T-helper 1 cell treated with Interleukin-12 subunit alpha and Interleukin-12 subunit beta and Interleukin-4 antibody, amounts not matched to agents 30 μg/mL and 1 μg/mL, for 36 hours (primary cell): ENCODE results near the gene PLA1A.
A peak's percentile ranks its signal among the peaks of the same experiment; 100 is the strongest.

ENCODE experiments used
- H3K27ac Mint-ChIP-seq: one replicate; pipeline ENCODE4 v1.8.0; 2021; ENCODE audit warnings: mild to moderate bottlenecking, mixed read lengths
- H3K27me3 Mint-ChIP-seq: one replicate; pipeline ENCODE4 v1.8.0; 2021; ENCODE audit warnings: low read depth, mixed read lengths
- H3K36me3 Mint-ChIP-seq: one replicate; pipeline ENCODE4 v1.8.0; 2021; ENCODE audit warnings: low read depth, mixed read lengths
- H3K4me1 Mint-ChIP-seq: one replicate; pipeline ENCODE4 v1.8.0; 2021; ENCODE audit warnings: low read depth, mixed read lengths
- H3K4me3 Mint-ChIP-seq: one replicate; pipeline ENCODE4 v1.8.0; 2021; ENCODE audit warnings: mild to moderate bottlenecking, moderate library complexity, mixed read lengths
- H3K9me3 Mint-ChIP-seq: one replicate; pipeline ENCODE4 v1.8.0; 2021; ENCODE audit warnings: mixed read lengths

PLA1A gene

DNA sequence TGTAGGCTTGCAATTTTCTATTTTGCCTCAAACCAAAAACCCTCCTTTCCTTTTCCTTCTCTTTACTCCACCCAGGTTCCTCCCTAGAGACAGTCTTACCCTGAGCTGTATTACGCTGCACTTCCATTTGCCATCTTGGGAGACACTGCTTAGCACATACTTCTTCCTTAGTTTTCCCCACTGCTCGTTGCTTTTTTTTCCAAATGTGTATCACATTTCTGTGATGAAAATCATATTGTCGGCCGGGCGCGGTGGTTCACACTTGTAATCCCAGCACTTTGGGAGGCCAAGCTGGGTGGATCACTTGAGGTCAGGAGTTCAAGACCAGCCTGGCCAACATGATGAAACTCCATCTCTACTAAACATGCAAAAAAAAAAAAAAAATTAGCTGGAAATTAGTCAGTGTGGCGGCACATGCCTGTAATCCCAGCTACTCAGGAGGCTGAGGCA, 33.2 kb downstream of the PLA1A start:
- Mint-ChIP-seq H3K36me3 (no peaks in the 10 kb centered on the region), H3K27ac (no peak overlapping the region), H3K27me3 (peaks cover 3% of the 10 kb centered on the region), H3K4me1 (peaks cover 22% of the 10 kb centered on the region), H3K4me3 (no peak overlapping the region), H3K9me3 (no peaks in the 10 kb centered on the region)

DNA sequence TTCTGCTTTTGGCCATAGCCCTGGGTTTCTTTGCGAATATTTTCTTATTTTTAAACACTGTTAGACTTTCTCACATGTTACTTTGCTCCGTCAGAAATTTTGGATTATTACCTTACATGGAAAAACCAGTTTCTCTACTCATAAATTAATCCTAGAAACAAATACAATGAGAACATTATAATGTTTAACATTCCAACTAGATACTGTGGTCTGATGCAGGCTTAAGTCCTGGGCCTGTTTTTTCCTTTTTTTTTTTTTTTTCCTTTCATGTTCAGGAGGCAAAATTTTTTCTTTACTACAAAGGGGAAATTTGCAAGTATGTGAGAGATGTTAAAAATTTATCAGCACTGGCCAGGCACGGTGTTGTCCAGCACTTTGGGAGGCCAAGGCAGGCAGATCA, 33.8 kb downstream of the PLA1A start:
- H3K36me3 Mint-ChIP-seq: no peaks in the 10 kb centered on the region
- H3K27me3 Mint-ChIP-seq: peaks cover 3% of the 10 kb centered on the region
- no peak overlapping the region for H3K4me3 Mint-ChIP-seq
- H3K27ac Mint-ChIP-seq: no peak overlapping the region
- H3K4me1 Mint-ChIP-seq: peaks cover 21% of the 10 kb centered on the region
- no peaks in the 10 kb centered on the region for H3K9me3 Mint-ChIP-seq

DNA sequence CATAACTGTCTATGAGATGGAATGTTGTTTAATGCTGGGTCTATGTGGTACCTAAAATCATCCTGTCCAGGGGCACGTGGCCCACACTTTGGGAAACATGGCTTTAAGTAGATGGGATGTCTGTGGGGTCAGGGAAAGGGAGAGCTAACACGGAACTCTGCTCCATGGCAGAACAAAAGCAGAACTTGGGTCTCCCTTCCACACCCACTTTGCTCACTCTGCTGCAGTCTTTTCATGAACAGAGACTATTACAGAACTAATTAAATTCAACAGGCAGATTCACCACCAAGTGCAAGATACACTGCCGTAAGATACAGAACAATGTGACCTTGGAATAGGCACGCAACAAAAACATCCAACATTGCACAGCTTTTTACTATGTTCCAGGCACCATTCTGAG, 34.5 kb downstream of the PLA1A start:
- H3K27me3 Mint-ChIP-seq: peaks cover 3% of the 10 kb centered on the region
- no peak overlapping the region for H3K4me3 Mint-ChIP-seq
- no peak overlapping the region for H3K27ac Mint-ChIP-seq
- peaks cover 23% of the 10 kb centered on the region for H3K4me1 Mint-ChIP-seq
- H3K36me3 Mint-ChIP-seq: no peaks in the 10 kb centered on the region
- H3K9me3 Mint-ChIP-seq: no peaks in the 10 kb centered on the region

DNA sequence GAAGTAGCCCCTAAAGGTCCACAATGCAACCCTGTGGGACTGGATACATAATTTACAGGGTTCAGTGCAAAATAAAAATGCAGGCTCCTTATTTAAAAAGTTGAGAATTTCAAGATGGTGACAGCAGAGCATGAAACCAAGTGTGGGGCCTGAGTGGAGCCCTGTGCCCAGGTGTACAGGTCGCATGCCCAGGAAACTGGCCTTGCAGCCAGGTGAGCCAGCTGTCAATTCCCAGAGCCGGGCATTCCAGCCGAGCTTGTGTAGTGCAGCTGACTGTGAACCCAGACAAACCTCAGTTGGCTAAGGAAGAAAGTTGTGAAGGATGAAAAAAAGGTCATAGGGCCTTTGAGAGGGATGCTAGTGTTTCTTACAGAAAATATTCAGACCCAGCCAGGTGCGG, 35.1 kb downstream of the PLA1A start:
- Mint-ChIP-seq H3K36me3 (no peaks in the 10 kb centered on the region), H3K9me3 (no peaks in the 10 kb centered on the region), H3K27me3 (no peaks in the 10 kb centered on the region), H3K4me3 (no peak overlapping the region), H3K4me1 (peaks cover 21% of the 10 kb centered on the region), H3K27ac (no peak overlapping the region)

DNA sequence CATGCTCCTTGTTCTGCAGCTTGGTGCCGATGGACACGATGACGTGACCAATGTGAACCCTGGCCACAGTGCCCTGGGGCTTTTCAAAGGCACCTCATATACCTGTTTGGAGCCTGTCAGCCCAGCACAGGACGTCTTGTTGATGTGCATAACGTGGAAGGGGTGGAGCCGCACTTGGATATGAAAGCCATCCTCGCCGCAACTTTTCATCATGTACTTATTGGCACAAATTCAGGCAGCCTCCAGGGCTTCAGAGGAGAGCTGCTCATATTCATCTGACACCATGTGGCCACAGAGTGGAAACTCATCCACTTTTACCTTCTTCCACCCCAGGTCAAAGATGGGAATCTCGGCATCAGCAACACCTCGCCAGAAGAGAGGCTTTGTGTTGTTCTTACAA, 38.0 kb downstream of the PLA1A start:
- Mint-ChIP-seq H3K27ac (no peak overlapping the region), H3K4me3 (no peak overlapping the region), H3K9me3 (peaks cover 7% of the 10 kb centered on the region), H3K27me3 (no peaks in the 10 kb centered on the region), H3K36me3 (peaks cover 8% of the 10 kb centered on the region), H3K4me1 (peaks cover 27% of the 10 kb centered on the region)

DNA sequence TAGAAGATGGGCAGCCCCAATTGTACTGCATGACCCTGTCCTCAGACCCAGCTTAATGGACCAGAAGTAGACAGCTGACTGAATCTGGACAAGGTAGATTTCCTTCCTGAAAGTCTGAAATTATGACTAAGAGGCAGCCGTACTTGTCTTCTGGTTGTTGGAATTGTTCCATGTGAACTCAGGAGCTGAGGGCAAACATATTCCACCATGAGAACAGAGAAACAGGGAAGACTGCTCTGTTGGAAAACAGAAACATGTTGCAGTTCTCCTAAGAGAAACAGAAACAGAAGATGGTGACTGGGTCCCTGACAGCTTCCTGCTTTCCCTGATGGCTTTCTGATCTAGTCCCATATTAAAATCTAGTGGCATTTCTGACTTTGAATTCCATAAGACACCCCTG, 38.6 kb downstream of the PLA1A start:
- peaks cover 7% of the 10 kb centered on the region for H3K9me3 Mint-ChIP-seq
- peaks cover 11% of the 10 kb centered on the region for H3K36me3 Mint-ChIP-seq
- peaks cover 27% of the 10 kb centered on the region for H3K4me1 Mint-ChIP-seq
- H3K4me3 Mint-ChIP-seq: no peak overlapping the region
- no peak overlapping the region for H3K27ac Mint-ChIP-seq
- no peaks in the 10 kb centered on the region for H3K27me3 Mint-ChIP-seq

DNA sequence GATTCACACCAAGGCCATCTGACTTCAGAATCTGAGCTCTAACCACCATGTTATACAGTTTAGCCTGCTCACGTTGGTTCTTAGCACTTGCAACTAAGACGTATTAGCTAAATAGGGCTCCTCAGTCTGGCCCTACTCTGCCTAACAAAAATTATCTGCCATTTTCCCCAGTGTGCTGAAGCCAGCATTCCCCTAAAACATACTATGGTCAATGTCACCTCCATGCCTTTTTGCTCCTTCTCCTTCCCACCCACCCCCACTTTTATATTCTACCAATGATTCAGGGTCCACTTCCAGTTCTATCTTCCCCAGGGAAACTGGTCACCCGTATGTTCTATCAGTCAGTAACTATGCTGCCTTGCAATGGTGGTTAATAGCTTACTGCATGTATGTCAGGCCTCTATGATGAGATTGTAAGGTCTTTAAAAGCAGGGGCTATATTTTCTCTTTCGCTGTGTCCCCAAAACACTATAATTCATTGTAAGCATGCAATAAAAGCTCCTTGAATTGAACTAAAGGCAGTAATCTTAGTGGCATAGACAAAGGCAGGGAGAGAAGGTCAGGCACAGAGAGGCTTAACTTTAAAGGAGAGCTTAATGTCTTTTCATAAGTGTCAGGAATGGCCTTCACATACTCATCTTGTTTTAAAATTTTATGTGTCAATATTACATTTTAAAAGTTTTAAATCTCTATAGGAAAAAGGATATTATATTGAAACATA, 39.4 kb downstream of the PLA1A start:
- H3K4me1 Mint-ChIP-seq: peaks cover 27% of the 10 kb centered on the region
- no peaks in the 10 kb centered on the region for H3K27me3 Mint-ChIP-seq
- H3K9me3 Mint-ChIP-seq: peaks cover 7% of the 10 kb centered on the region
- peaks cover 11% of the 10 kb centered on the region for H3K36me3 Mint-ChIP-seq
- H3K27ac Mint-ChIP-seq: no peak overlapping the region
- H3K4me3 Mint-ChIP-seq: no peak overlapping the region

DNA sequence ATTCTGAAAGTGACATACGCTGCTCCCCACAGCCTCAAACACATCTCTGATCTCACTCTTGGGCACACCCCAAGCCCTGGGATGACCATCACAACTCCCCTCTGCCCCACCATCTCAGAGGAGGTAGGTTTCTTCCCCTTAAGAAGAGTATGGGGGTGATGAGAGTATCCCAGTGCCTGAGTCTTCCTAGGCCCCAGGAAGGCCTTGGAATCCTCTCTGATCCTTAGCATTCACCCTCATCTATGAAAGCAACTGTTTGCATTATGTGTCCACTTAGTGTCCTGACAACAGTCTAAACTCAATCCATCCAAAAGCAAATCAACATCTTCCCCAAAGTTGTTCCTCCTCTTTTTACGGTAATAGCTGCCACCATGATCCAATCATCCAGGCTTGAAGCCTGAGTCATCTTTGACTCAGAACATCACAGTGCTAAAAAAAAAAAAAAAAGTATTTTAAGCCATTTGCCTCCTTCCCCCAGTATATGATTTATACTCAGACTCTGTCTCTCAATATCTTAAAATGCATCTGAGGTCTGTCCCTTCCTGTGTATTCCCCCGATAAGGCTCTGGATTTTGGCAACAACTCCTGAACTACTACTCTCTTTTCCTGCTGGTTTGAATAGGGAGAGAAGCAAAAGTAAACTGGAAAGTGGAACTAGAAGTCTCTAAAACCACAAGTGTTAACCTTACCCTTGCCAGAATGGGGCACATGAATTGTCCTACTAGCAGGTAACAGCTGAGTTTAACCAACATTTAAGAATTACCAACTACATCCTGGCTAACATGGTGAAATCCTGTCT, 40.2 kb downstream of the PLA1A start:
- Mint-ChIP-seq H3K9me3 (peaks cover 7% of the 10 kb centered on the region), H3K4me3 (peak overlapping the region; percentile 27), H3K27ac (peak overlapping the region; percentile 85), H3K27me3 (no peaks in the 10 kb centered on the region), H3K36me3 (peaks cover 11% of the 10 kb centered on the region), H3K4me1 (peaks cover 27% of the 10 kb centered on the region)

DNA sequence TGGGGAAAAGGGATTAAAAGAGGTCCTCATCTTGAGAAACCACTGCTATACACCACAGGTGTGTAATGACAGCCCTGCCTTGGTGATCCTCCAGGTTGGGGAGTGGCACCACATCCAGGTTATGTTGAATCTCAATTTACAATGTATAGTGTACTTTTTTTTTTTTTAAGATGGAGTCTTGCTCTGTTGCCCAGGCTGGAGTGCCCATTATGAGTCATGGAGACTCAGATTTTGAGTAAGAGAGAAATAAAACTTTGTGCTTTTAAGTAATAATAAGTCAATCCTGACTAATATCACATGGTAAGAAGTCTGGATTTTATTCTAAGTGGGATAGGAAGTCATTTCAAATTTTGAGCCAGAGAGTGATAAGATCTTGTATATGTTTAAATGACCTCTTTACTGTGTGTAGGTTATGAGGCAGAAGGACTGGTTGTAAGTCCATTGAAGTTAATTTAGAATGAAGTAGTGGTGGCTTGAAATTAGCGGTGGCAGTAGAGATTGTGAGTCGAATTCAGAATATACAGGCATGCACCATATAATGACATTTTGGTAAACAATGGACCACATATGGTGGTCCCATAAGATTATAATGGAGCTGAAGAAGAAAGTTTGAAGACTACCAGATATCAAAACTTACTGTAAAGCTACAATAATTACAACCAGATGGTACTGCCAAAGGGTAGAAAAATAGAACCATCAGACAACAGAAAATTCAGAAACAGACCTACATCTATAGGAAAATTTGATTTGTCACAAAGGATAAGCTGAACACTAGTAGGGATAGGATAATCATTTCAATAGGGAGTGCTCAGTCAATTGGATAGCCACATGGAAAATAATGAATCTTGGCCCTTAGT, 42.0 kb downstream of the PLA1A start:
- Mint-ChIP-seq H3K4me3 (peak overlapping the region; percentile 52), H3K9me3 (peaks cover 7% of the 10 kb centered on the region), H3K4me1 (peaks cover 29% of the 10 kb centered on the region), H3K27ac (peak overlapping the region; percentile 85), H3K27me3 (no peaks in the 10 kb centered on the region), H3K36me3 (peaks cover 11% of the 10 kb centered on the region)

DNA sequence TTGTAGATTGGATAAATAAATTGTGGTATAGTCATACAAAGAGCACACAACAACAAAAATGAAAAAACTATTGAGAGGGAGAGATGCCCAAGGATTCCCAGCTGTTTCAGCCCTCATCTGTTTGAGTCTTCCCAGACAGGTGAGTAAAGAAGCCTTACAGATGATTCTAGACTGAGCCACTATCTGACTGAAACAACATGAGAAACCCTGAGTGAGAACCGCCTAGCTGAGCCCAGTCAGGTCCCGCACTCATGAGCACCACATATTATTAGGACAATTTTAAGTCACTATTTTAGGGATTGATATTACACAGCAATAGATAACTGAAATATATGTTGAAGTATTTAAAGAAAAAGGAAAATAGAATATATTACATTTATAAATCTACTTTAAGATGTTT, 43.7 kb downstream of the PLA1A start:
- H3K36me3 Mint-ChIP-seq: peaks cover 12% of the 10 kb centered on the region
- no peak overlapping the region for H3K27ac Mint-ChIP-seq
- H3K9me3 Mint-ChIP-seq: peaks cover 7% of the 10 kb centered on the region
- peaks cover 29% of the 10 kb centered on the region for H3K4me1 Mint-ChIP-seq
- H3K4me3 Mint-ChIP-seq: no peak overlapping the region
- H3K27me3 Mint-ChIP-seq: no peaks in the 10 kb centered on the region

DNA sequence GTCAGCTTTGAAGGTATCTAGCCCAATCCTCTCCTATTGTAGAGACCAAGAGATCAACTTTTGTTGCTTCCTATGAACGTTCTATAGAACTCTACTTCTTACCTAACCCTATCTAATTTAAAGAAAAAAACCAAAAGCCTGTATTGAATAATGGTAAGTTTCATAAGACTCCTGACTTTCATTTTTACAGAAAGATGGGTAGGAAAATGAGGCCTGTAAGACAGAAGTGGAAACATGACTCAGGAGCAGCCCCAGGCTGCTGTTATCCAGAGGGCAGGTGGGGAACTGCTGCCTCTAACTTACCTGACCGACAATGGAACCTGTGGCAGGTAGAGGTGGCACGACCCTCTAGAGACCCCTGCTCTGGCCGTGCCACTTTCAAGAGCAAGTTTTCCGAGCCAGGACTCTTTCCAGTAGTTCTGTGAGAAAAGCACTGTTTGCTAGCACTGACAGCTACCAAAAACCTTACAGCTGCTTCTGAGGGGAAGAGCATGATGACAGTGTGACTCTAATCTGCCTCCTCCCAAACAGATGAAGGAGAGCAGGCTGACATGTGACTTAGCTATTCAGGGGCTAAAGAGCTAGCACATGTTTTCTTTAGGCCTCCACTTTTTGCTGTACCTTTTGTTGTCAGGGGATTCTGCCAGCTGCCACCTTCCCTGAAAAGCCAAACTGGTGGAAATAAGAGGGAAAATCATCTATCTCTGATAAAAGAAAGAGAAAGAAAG, 45.2 kb downstream of the PLA1A start:
- H3K27ac Mint-ChIP-seq: no peak overlapping the region
- H3K27me3 Mint-ChIP-seq: no peaks in the 10 kb centered on the region
- peaks cover 14% of the 10 kb centered on the region for H3K36me3 Mint-ChIP-seq
- H3K9me3 Mint-ChIP-seq: peaks cover 7% of the 10 kb centered on the region
- H3K4me3 Mint-ChIP-seq: no peak overlapping the region
- H3K4me1 Mint-ChIP-seq: peaks cover 20% of the 10 kb centered on the region

DNA sequence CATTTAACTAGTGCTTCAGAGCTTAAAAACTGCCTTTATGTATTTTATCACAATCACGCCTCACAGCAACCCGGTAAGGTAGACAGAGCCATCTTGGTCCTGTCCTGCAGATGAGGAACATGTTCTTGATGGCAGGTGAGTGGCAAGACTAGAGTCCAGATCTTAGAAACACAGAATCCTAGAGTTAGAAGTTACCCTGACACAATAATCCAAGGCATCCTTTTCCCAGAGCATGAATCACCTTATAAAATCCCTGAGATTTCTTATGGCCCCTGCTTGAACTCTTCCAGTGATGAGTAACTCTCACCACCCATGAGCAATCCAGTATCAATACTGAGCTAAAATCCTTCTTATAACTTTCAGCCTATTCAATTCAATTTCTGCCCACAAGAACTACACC, 45.8 kb downstream of the PLA1A start:
- peaks cover 15% of the 10 kb centered on the region for H3K4me1 Mint-ChIP-seq
- H3K4me3 Mint-ChIP-seq: no peak overlapping the region
- peaks cover 14% of the 10 kb centered on the region for H3K36me3 Mint-ChIP-seq
- H3K27ac Mint-ChIP-seq: no peak overlapping the region
- H3K9me3 Mint-ChIP-seq: peaks cover 7% of the 10 kb centered on the region
- H3K27me3 Mint-ChIP-seq: no peaks in the 10 kb centered on the region

DNA sequence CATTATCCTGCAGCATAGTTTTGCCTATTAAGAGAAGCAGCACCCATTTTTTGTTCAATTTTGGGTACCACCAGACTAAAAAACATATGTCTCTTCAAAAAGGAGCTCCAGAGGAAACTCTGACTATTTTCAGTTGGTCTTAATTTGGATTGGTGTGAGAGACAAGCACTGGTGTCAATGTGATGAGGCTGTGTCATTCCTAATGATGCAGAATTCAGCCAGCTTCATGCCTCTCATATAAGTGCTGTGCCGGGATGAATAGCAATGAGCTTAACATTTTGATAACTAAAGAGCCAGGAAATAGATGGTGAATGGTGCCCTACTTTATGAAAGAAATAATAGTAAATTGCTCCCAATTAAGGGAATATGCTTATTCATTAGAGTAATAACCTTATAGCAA, 46.8 kb downstream of the PLA1A start:
- Mint-ChIP-seq H3K9me3 (peaks cover 6% of the 10 kb centered on the region), H3K27ac (no peak overlapping the region), H3K4me1 (peaks cover 5% of the 10 kb centered on the region), H3K36me3 (peaks cover 13% of the 10 kb centered on the region), H3K4me3 (no peak overlapping the region), H3K27me3 (no peaks in the 10 kb centered on the region)

DNA sequence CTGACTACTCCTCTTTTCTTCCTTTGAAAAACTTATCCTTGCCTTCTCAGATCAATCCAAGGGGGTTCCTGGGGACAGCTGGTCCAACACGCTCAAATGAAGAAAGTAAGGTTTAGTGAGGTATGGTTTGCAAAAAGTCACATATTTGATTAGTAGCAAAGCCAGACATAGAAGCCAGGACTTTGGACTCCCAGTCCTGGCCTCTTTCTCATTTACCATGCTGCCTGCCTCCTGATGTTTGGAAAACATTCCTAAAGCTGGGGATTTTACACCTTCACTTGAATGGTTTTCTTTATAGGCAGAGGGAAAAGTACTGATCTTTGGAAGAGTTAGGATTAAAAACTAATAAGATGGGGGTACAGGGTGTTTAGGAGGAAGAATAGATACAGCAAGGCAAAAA, 48.1 kb downstream of the PLA1A start:
- Mint-ChIP-seq H3K9me3 (no peaks in the 10 kb centered on the region), H3K36me3 (peaks cover 6% of the 10 kb centered on the region), H3K27ac (no peak overlapping the region), H3K27me3 (no peaks in the 10 kb centered on the region), H3K4me1 (peaks cover 2% of the 10 kb centered on the region), H3K4me3 (no peak overlapping the region)
